HL-60 (cell line): Measurements from ENCODE around the gene HLCS.

Source experiments
- CTCF ChIP-seq: IDR thresholded peaks from one replicate; pipeline ENCODE4 v1.5.1; 2011; ENCODE audit warnings: low read length, control low read depth, inconsistent platforms; ENCODE audit not compliant: insufficient read depth
- GABPA ChIP-seq: IDR thresholded peaks from 2 replicates; pipeline ENCODE4 v1.6.1; 2012; ENCODE audit warnings: low read depth
- POLR2AphosphoS5 ChIP-seq: IDR thresholded peaks from 2 replicates; pipeline ENCODE4 v1.6.1; 2012; ENCODE audit warnings: low read depth
- REST ChIP-seq: IDR thresholded peaks from 2 replicates; pipeline ENCODE4 v1.6.1; 2012; ENCODE audit warnings: low read depth; ENCODE audit not compliant: insufficient replicate concordance

- no peak for TF ChIP-seq CTCF
- no peak for TF ChIP-seq POLR2AphosphoS5
- no peak for TF ChIP-seq REST
- no peak for TF ChIP-seq GABPA
Observed at GRCh38 chr21:36909901-36910561, 56.4 kb downstream of the HLCS start.
